GM19455 (cell line): ENCODE data around the gene ACSM2B.
"Not testable (repeated sequence)": the region's sequence is repeated elsewhere in the genome, so short reads cannot be mapped to it uniquely, and the experiment has no call there.

Experiments
- ATAC-seq: cut with Tn5 transposase; IDR thresholded peaks from one replicate; pipeline ENCODE4 v1.9.1; 2021; ENCODE audit not compliant: unreplicated experiment

The ACSM2B gene

DNA sequence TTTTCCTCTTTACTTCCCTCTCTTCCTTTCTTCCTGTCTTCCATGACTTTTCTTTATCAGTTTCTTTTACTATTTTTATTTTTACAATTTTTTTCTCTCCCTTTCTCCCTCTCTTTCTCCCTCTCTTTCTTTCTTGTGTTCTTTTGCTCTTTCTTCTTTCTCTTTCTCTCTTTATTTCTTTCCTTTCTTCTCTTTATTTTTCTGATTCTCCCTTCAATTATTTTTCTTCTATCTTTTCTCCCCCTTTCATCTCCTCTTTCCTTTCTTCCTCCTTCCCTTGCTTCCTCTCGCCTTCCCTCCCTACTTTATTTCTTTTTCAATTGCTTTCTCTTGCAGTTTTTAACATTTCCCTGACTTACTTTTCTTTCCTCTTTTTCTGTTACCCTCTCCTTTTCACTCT is 39.5 kb downstream of the ACSM2B start:
- not testable (repeated sequence) for ATAC-seq

DNA sequence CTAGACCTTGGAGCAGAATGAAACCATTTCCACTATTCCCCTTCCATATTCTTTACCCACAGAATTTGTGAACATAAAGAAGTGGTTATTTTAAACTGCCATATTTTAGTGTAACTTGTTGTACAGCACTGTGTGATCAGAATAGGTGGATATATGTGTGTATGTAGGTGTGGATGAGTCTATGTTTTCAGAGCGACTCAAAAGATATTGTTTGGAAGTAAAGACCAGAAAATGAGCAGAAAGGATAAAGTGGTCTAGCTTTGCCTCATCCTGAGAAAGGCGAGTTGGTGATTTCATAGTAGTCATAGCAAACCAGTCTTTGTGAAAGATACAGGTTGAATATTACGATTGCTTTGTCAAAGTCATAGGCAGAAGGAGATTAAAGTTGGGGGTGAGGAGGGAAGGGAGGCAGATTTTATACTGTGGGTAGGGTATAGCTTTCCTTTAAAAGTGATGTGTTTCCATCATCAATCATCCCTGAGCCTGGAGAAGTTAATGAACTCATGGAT is 43.8 kb downstream of the ACSM2B start:
- not testable (repeated sequence) for ATAC-seq

DNA sequence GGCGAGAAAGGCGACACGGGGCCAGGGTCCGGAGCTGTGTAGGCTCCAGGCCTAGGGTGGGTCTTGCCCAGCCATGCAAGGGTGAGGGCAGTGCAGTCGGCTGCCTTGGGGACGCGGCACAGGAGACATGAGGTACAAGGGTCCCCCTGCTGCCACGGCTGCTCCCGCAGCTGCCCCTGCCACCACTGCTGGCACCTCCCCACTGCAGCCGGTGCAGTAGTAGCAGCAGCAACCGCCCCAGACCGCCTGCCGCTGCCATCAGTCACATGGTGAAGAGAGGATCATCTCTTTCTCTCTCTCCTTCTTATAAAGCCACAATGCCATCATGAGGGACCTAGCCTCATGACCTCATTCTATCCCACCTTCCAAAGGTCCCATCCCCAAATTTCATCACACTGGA is 44.4 kb downstream of the ACSM2B start:
- ATAC-seq, result not testable (repeated sequence)

DNA sequence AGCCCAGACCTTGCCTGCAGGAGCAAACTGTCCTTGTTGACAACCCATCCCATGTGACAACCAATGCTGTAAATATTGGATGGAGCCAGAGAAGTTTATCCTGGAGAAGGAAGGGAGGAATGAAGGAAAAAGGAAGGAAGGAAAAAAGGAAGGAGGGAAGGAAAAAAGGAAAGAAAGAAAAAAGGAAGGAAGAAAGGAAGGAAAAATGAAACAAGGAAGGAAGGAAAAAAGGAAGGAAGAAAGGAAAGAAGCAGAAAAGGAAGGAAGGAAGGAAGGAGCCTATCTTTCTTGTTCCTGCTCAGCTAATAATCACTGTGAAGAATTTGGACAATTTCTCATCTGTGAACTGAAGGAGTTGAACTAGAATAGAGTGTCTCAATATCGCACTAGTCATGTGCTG is 56.1 kb downstream of the ACSM2B start:
- ATAC-seq, result no peak

DNA sequence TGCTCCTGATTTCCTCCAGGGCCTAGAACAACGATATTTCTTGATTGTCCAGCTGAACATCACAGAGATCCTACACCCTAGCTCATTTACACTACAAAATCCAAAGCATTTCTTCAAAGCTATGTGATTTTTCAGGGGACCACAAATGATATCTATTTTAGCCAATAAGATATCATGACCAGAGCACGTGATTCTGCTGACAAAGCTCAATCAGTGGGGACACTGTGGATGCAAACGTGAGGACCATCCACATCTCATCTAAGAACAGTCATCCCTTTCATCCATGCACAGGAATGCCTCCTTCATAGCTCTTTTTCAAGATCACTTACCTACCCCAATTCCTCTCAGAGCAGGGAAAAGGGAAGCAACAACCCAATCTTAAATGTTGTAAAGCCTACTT is 56.9 kb downstream of the ACSM2B start:
- ATAC-seq, result no peak

DNA sequence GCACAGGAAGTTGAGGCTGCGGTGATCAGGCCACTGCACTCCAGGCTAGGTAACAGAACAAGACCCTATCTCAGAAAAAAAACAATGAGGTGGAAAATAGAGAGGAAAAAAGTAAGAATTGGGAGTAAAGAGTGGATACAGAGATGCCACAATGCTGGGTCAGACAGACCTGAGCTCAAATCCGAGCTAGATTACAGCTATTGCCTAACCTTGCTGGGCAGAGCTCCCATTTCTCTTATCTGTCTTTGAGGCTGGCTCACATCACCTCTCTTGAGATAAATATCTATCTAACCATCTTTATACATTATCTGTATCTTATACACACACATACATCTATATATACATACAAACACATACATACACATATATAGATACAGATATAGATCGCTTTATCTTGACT is 59.0 kb downstream of the ACSM2B start:
- ATAC-seq, result no peak

DNA sequence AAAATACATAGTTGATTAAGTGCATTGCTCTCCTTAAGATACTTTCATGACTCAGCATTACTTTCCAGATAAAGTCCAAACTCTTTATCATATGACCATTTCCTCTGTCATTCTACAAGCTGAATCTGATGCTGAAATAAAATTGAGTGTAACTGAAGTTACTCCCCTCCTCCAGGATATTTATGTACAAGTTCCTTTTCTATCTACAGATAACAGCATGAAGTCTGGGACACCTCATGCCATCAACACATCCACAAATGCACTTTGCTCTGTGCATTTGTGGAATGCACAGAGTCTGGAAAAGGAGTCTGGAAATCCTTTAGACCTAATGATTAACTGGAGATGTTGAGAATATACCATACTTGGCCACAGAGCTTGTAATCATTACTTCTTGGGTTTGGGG is 60.5 kb downstream of the ACSM2B start:
- no peak for ATAC-seq

DNA sequence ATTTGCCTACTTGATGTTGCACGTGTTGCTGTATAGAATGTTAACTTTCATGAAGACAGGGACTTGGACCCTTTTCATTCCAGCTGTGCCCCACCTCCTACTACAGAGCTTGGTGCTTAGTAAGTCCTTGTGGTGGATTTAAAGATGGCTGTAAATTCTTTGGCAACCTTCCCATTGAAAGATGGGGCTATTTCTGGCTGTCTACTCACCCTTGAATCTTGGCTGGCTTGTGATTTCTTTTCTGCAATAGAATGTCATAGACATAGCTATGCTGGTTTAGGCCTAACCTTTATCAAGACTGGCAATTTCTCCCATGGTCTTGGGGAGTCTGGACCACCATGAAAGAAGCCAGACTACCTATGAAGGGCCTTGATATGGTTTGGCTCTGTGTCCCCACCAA is 65.8 kb downstream of the ACSM2B start:
- ATAC-seq, result no peak

DNA sequence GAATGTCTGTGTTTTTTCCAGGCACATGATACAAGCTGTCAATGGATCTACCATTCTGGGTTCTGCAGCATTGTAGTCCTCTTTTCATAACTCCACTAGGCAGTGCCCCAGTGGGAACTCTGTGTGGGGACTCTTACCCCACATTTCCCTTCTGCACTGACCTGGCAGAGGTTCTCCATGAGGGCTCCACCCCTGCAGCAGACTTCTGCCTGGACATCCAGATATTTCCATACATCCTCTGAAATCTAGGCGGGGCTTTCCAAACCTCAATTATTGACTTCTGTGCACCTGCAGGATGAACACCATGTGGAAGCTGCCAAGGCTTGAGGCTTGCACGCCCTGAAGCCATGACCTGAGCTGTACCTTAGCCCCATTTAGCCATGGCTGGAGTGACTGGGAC is 68.9 kb downstream of the ACSM2B start:
- no peak for ATAC-seq

DNA sequence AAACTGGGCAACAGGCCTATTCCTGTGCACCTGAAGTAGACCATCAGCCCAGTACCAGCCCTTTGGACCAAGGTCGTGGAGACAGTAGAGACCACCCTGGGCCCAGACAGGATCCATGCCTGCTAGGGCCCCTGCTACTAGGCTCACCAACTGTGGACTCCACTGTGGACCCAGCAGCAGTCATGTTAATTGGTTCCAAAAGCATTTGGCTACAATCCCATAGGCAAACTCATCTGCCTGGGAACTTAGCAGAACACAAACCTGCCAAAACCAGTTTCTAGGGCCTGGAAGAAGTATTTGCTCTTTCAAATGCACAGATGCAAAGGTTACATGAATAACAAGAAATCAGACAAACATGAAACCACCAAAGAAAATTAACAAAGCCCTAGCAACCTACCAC is 71.7 kb downstream of the ACSM2B start:
- ATAC-seq, result no peak

DNA sequence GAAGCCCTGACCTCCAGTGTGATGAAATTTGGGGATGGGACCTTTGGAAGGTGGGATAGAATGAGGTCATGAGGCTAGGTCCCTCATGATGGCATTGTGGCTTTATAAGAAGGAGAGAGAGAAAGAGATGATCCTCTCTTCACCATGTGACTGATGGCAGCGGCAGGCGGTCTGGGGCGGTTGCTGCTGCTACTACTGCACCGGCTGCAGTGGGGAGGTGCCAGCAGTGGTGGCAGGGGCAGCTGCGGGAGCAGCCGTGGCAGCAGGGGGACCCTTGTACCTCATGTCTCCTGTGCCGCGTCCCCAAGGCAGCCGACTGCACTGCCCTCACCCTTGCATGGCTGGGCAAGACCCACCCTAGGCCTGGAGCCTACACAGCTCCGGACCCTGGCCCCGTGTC is 84.7 kb downstream of the ACSM2B start:
- ATAC-seq, result not testable (repeated sequence)

DNA sequence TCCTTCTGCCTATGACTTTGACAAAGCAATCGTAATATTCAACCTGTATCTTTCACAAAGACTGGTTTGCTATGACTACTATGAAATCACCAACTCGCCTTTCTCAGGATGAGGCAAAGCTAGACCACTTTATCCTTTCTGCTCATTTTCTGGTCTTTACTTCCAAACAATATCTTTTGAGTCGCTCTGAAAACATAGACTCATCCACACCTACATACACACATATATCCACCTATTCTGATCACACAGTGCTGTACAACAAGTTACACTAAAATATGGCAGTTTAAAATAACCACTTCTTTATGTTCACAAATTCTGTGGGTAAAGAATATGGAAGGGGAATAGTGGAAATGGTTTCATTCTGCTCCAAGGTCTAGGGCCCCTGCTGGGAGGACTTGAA is 85.2 kb downstream of the ACSM2B start:
- not testable (repeated sequence) for ATAC-seq
